Omental fat pad (tissue), 4 donors: Measurements from ENCODE around the gene TOR1A. TPM values are rescaled to one million over a fixed set of nuclear protein-coding genes. Genes with fewer than 3 reads are reported as not detected.

Experiments
- ATAC-seq: fragments of 150-250 bp; one replicate; pipeline ENCODE4 v1.9.1; 2016; ENCODE audit warnings: mild to moderate bottlenecking, moderate library complexity; ENCODE audit not compliant: low FRiP score
- DNase-seq: peaks from one replicate; pipeline ENCODE4 v3.0.0-alpha.2; 2019; ENCODE audit warnings: low spot score
- CTCF ChIP-seq, 3 donors: fragments of 450-650 bp; IDR thresholded peaks; one replicate each; pipeline ENCODE4 v1.5.1; 2016 to 2017; ENCODE audit warnings: antibody characterized with exemption in 3 of 3, mild to moderate bottlenecking in 3 of 3, moderate library complexity in 2 of 3
- total RNA-seq, 4 donors: library from RNA; depleted of rRNA; stranded (reverse); fragments of >200 nt; gene quantifications; one replicate each; pipeline ENCODE4 v1.1.0, GENCODE V29; 2016

TOR1A gene
- total RNA-seq, 4 donors from 2014 or later = 37.4 to 62.6 (median 51.0) TPM

- no peak for ATAC-seq
- DNase-seq = no peak
- TF ChIP-seq CTCF (IDR thresholded peaks at IDR 0.05) = no peak
These were observed 48.5 kb downstream of the TOR1A start for GRCh38 chr9:129775448-129775798.

GRCh38 chr9:129774791-129775447 lies 49.0 kb downstream of the TOR1A start:
- no peak for ATAC-seq
- no peak for TF ChIP-seq CTCF (IDR thresholded peaks at IDR 0.05)
- DNase-seq = no peak

GRCh38 chr9:129773262-129774048 lies 50.5 kb downstream of the TOR1A start:
- ATAC-seq (no peak), DNase-seq (no peak)
- no peak for TF ChIP-seq CTCF (IDR thresholded peaks at IDR 0.05)

- ATAC-seq = no peak
- DNase-seq = no peak
- no peak for TF ChIP-seq CTCF (IDR thresholded peaks at IDR 0.05)
These were observed 53.2 kb downstream of the TOR1A start for GRCh38 chr9:129770741-129771140.

- ATAC-seq (no peak), DNase-seq (no peak)
- TF ChIP-seq CTCF (IDR thresholded peaks at IDR 0.05) = no peak
These were observed 54.3 kb downstream of the TOR1A start for GRCh38 chr9:129769669-129770068.

- no peak for ATAC-seq
These were observed 55.5 kb downstream of the TOR1A start for GRCh38 chr9:129768486-129768885.

More at GRCh38 chr9:129768486-129768885, 55.5 kb downstream of the TOR1A start:
- TF ChIP-seq CTCF (IDR thresholded peaks at IDR 0.05) = no peak
- DNase-seq = no peak
